Astrocyte of the spinal cord (primary cell): Measurements from ENCODE around the gene RUNX1.

ENCODE experiments used
- DNase-seq: peaks from one replicate; pipeline ENCODE4 v3.0.0; 2011; ENCODE audit warnings: low read depth, low spot score
- H3K4me3 ChIP-seq: 2 replicates; pipeline ENCODE4 v1.5.1; 2011; ENCODE audit warnings: low read depth, mild to moderate bottlenecking, low read length, moderate library complexity
- in situ Hi-C: cut with HindIII; loops from 2 replicates; pipeline ENCODE4 v1.10.0; 2017; ENCODE audit warnings: low sequenced_read_pairs
- TF ChIP-seq, protein P1 (sequence below): IDR thresholded peaks from 2 replicates; pipeline ENCODE4 v1.5.1; 2012; ENCODE audit warnings: low read depth, mild to moderate bottlenecking, low read length, inconsistent platforms

Gene RUNX1

DNA sequence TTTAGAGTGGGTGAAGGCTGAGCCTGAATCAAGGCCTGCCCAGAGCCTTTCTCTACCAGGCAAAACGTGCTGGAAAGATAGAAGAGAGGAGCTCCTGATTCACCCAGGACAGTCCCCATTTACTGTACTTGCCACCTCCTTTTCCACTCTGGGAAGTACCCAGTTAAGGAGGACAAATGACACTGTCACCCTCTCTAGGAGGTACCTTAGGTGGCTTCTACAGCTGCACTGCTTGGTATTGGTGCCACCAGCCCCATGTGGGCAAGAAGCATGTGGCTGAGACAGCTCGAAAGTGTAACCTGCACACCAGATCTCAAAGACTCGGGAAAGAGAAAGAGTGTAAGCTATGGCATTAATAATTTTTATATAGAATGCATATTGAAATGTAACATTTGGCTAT, 42.3 kb downstream of the RUNX1 start:
- in situ Hi-C loops: no loop called here
- no peak for DNase-seq
- no peak overlapping the region for H3K4me3 ChIP-seq
- TF ChIP-seq, protein P1, sequence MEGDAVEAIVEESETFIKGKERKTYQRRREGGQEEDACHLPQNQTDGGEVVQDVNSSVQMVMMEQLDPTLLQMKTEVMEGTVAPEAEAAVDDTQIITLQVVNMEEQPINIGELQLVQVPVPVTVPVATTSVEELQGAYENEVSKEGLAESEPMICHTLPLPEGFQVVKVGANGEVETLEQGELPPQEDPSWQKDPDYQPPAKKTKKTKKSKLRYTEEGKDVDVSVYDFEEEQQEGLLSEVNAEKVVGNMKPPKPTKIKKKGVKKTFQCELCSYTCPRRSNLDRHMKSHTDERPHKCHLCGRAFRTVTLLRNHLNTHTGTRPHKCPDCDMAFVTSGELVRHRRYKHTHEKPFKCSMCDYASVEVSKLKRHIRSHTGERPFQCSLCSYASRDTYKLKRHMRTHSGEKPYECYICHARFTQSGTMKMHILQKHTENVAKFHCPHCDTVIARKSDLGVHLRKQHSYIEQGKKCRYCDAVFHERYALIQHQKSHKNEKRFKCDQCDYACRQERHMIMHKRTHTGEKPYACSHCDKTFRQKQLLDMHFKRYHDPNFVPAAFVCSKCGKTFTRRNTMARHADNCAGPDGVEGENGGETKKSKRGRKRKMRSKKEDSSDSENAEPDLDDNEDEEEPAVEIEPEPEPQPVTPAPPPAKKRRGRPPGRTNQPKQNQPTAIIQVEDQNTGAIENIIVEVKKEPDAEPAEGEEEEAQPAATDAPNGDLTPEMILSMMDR: no peak

DNA sequence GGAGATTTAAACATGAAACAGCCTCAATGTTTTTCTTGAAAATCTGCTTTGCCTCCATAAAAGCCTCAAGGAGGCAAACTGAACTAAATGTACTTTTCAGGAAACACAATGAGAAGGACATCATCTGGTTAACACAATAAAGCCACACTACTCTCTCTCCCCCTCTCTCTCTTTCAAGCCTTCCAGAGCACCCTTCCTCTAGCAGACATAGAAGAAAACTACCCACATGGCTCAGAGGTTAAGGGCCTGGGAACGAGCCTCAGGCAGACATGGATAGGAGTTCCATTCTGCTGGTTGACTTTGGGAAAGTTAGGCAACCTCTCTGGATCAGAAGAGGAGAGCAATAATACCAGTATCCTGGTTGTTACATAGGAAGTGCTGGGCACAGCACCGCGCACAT, 42.9 kb downstream of the RUNX1 start:
- TF ChIP-seq, protein P1: no peak
- in situ Hi-C loops: no loop called here
- no peak for DNase-seq
- H3K4me3 ChIP-seq: no peak overlapping the region

DNA sequence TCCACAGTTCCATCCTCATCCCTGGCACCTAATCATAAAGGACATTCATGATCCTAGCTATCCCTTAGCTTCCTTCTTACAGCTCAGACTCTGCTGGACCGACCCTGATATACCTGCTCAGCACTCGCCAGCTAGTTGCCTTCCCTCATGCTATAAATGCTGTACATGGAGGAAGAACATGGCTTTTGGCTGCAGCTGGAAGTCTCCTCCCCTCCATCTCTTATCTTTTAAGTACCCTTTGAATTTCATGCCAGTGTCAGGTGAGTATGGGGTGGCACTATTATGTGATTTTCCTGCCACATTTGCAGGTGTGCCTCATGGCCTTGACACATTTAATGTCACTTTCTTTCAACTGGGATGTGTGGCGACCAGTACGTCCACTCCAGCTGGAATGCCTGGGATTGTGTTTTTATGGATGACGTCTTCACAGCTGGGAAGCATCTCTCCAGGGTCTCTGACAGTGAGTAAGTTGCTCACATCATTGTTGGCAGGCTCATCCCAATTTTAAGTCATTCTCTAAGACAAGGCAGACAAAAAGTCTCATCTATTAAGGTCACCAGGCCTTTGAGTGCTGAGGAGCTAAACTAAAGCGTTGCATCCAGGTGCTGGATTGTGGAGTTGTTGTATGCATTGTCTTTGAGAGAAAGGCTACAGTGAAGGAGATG, 43.4 kb downstream of the RUNX1 start:
- H3K4me3 ChIP-seq: no peak overlapping the region
- no peak for DNase-seq
- TF ChIP-seq, protein P1: no peak
- in situ Hi-C loops: no loop called here

DNA sequence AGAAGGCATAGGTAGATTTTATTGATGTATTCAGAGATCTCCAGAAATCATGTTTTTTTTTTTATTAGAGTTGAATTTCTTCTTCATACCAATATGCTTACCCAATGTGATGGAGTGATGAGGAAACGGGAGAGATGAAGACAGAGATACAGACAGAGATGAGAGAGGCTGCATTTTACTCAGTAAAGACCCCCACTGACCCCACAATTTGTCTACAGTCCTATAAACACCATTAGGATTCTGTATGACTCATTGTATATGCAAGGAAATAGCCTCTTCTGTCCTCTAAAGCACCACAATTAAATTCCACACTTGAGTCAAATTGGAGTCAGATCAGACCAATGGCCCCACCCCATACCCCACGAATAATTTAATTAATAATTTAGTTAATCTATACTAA, 44.0 kb downstream of the RUNX1 start:
- in situ Hi-C loops: no loop called here
- TF ChIP-seq, protein P1: no peak
- DNase-seq: no peak
- H3K4me3 ChIP-seq: no peak overlapping the region

DNA sequence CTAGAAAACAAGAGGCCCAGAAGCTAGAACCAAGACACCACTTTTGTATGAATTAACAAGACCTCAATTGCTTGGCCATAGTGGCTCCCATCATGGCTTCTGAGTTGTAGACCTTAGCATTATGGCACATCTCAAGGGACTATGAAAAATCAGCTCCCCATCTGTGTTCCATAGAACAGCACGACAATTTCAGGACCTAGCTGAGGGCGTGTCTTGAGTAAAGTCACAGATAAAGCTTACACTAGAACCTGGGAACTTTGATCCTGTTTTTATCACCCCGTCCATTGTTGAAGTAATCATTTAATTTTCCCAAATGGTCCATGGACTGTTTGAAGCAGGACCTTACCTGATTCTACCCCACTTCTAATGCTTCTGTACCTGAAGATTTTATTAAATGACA, 44.8 kb downstream of the RUNX1 start:
- H3K4me3 ChIP-seq: no peak overlapping the region
- in situ Hi-C loops: no loop called here
- no peak for DNase-seq
- TF ChIP-seq, protein P1: no peak

DNA sequence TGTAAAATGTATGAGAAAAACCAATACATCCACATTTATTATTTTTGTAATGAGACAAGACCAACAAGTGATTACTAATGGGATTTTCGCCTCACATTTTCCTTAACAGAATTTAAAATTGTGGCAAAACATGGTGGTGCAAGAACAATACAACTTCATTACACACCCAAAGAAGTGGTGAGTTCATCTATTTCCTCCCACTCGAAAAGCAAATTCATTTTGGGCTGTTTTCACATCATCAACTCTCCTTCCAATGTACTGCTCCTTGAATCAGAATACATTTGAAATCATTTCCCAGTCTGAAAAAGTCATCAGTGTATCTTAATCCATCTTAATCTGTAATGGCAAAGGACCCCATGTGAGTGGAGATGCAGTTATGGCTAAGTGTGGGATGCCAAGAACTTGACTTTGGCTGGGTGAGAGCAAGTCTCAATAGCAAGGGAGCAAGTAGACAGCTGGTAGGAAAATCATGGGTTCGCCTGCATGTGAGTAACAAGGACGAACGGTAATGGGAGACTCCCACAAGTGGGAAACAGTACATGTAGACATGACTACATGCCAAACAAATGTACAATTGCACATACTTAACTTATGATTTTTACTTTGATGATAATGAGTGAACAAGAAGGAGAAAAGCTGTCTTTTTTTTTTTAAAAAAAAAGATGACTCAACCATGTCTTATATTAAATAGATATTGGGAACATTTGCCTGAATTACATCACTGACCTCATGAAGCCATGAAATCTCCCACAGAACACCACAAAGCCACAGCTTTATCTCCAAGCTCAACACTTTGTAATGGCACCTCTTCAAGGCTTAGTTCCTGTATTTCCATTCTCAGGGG, 46.0 kb downstream of the RUNX1 start:
- TF ChIP-seq, protein P1: no peak
- H3K4me3 ChIP-seq: no peak overlapping the region
- in situ Hi-C loops: no loop called here
- DNase-seq: peak; percentile 89
